C4-2B (cell line): ENCODE results near the gene TFDP2.

ENCODE experiments used
- ZFX ChIP-seq: fragments of 450-650 bp; IDR thresholded peaks from 2 replicates; pipeline ENCODE4 v1.6.1; 2017
- TF ChIP-seq, protein P1 (sequence below): fragments of 450-650 bp; conservative IDR thresholded peaks from 2 replicates; pipeline ENCODE4 v1.5.1; 2017; ENCODE audit warnings: mild to moderate bottlenecking

DNA sequence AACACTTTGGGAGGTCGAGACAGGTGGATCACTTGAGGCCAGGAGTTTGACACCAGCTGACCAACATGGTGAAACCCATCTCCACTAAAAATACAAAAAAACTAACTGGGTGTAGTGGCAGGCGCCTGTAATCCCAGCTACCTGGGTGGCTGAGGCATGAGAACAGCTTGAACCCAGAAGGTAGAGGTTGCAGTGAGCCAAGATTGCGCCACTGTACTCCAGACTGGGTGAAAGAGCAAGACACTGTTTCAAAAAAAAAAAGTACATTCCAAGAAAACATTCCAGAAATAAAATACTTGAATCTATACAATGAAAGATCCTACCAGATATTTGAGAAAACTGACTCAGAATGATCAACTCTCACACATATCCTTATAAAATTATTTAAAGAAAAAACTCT, 30.4 kb downstream of the TFDP2 start:
- TF ChIP-seq, protein P1, sequence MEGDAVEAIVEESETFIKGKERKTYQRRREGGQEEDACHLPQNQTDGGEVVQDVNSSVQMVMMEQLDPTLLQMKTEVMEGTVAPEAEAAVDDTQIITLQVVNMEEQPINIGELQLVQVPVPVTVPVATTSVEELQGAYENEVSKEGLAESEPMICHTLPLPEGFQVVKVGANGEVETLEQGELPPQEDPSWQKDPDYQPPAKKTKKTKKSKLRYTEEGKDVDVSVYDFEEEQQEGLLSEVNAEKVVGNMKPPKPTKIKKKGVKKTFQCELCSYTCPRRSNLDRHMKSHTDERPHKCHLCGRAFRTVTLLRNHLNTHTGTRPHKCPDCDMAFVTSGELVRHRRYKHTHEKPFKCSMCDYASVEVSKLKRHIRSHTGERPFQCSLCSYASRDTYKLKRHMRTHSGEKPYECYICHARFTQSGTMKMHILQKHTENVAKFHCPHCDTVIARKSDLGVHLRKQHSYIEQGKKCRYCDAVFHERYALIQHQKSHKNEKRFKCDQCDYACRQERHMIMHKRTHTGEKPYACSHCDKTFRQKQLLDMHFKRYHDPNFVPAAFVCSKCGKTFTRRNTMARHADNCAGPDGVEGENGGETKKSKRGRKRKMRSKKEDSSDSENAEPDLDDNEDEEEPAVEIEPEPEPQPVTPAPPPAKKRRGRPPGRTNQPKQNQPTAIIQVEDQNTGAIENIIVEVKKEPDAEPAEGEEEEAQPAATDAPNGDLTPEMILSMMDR: no peak
- no peak for TF ChIP-seq ZFX
